ENCODE measurements around the gene ARPP19. TPM values are rescaled to one million over a fixed set of nuclear protein-coding genes. Genes with fewer than 3 reads are reported as not detected.

Gene ARPP19
- total and polyA plus RNA-seq, 9 of the 15 experiments (the other 6 are each of a cell fraction or from before 2014, with no cell fraction given), result 33.3 to 102 (median 60.5) TPM

GRCh38 chr15:52568601-52569585 lies at the start of gene ARPP19 (continued):
- no peak for TF ChIP-seq ZNF696 (CRISPR knock-in tag; conservative IDR thresholded peaks at IDR 0.05)
- no peak for TF ChIP-seq TEAD1 (CRISPR knock-in tag; IDR thresholded peaks at IDR 0.05)
- peak; percentile 68 for TF ChIP-seq ZNF592 (IDR thresholded peaks at IDR 0.05)
- no peak for TF ChIP-seq ZNF121 (CRISPR knock-in tag; conservative IDR thresholded peaks at IDR 0.05)
- TF ChIP-seq ZNF384 (IDR thresholded peaks at IDR 0.05; ENCODE audit: low read depth, low read length), result no peak
- no peak for TF ChIP-seq ZNF436 (CRISPR knock-in tag; IDR thresholded peaks at IDR 0.05)
- TF ChIP-seq ATF1 (CRISPR knock-in tag; IDR thresholded peaks at IDR 0.05), result peak; percentile 42; the same call in 1 of the 2 replicates
- peak; percentile 97 for TF ChIP-seq ATF1 (tag; IDR thresholded peaks at IDR 0.05)
- no peak for TF ChIP-seq STAT5B (CRISPR knock-in tag; IDR thresholded peaks at IDR 0.05)
- TF ChIP-seq CXXC5 (CRISPR knock-in tag; IDR thresholded peaks at IDR 0.05), result peak; percentile 94
- TF ChIP-seq NR2C2 (CRISPR knock-in tag; IDR thresholded peaks at IDR 0.05), result peak; percentile 98
- TF ChIP-seq NR2C2 (tag; IDR thresholded peaks at IDR 0.05), result peak; percentile 99
- no peak for TF ChIP-seq CBFA2T2 (conservative IDR thresholded peaks at IDR 0.05)
- TF ChIP-seq BDP1 (IDR thresholded peaks at IDR 0.05; ENCODE audit: insufficient read depth, insufficient read length), result no peak
- peak; percentile 97 for TF ChIP-seq RBFOX2 (IDR thresholded peaks at IDR 0.05; ENCODE audit: low read depth, low read length)
- TF ChIP-seq SMAD3 (CRISPR knock-in tag; conservative IDR thresholded peaks at IDR 0.05), result no peak
- TF ChIP-seq SAP30 (IDR thresholded peaks at IDR 0.05; ENCODE audit: borderline replicate concordance, insufficient read depth, low read depth, low read length, poor library complexity, severe bottlenecking), result peak; percentile 48
- 0 out of 2 replicates have a peak, but pooled peaks have one; percentile 30 for TF ChIP-seq ZBTB7A (IDR thresholded peaks at IDR 0.05; ENCODE audit: borderline replicate concordance, control insufficient read depth, low read depth, low read length)
- TF ChIP-seq ZNF77 (CRISPR knock-in tag; IDR thresholded peaks at IDR 0.05), result no peak
- TF ChIP-seq PHTF2 (CRISPR knock-in tag; IDR thresholded peaks at IDR 0.05), result no peak
- no peak for TF ChIP-seq JUNB (CRISPR knock-in tag; conservative IDR thresholded peaks at IDR 0.05)
